Lung (tissue), 12 donors: Measurements from ENCODE around the gene COL18A1. TPM values are rescaled to one million over a fixed set of nuclear protein-coding genes. Genes with fewer than 3 reads are reported as not detected.

Experiments
- ATAC-seq: fragments of 200-7000 bp; cut with Tn5 transposase; one replicate; pipeline ENCODE4 v1.9.1; 2020; ENCODE audit warnings: moderate number of reproducible peaks; ENCODE audit not compliant: insufficient read depth, low FRiP score
- DNase-seq, 3 donors: peaks; one replicate each; pipeline ENCODE4 v3.0.0-alpha.2; 2013 to 2017
- H3K27ac ChIP-seq, 2 donors: one replicate each; pipeline ENCODE4 v1.5.1; 2013; ENCODE audit warnings: mild to moderate bottlenecking in 2 of 2, moderate library complexity in 2 of 2, control low read depth in 1 of 2, inconsistent platforms in 1 of 2, low read depth in 1 of 2, low read length in 1 of 2
- H3K27me3 ChIP-seq, 3 donors: one replicate each; pipeline ENCODE4 v1.5.1; 2013; ENCODE audit warnings: low read length in 2 of 3; ENCODE audit not compliant: control insufficient read depth in 3 of 3, insufficient read depth in 3 of 3
- H3K36me3 ChIP-seq, 4 donors: one replicate each; pipeline ENCODE4 v1.5.1; 2013; ENCODE audit warnings: low read length in 4 of 4, mild to moderate bottlenecking in 1 of 4, moderate library complexity in 1 of 4; ENCODE audit not compliant: control insufficient read depth in 4 of 4, insufficient read depth in 4 of 4
- H3K4me1 ChIP-seq, 5 donors: one replicate each; pipeline ENCODE4 v1.5.1; 2013; ENCODE audit warnings: low read length in 5 of 5, mild to moderate bottlenecking in 2 of 5, moderate library complexity in 1 of 5; ENCODE audit not compliant: control insufficient read depth in 5 of 5, insufficient read depth in 5 of 5
- H3K4me3 ChIP-seq: one replicate; pipeline ENCODE4 v1.5.1; 2013; ENCODE audit warnings: mild to moderate bottlenecking, control low read depth, moderate library complexity
- H3K9ac ChIP-seq, 2 donors: one replicate each; pipeline ENCODE4 v1.5.1; 2013; ENCODE audit warnings: low read length in 2 of 2, control low read depth in 1 of 2; ENCODE audit not compliant: insufficient read depth in 1 of 2
- H3K9me3 ChIP-seq, 4 donors: one replicate each; pipeline ENCODE4 v1.5.1; 2013; ENCODE audit warnings: low read length in 3 of 4, mild to moderate bottlenecking in 1 of 4, moderate library complexity in 1 of 4; ENCODE audit not compliant: control insufficient read depth in 4 of 4, insufficient read depth in 3 of 4
- WGBS, 2 donors: extraction: QIAGEN DNeasy Blood & Tissue Kit; methylation state at CpG; one replicate each; pipeline ENCODE4 v1.1.7; 2013; 5-methylcytosine and 5-hydroxymethylcytosine counted together
- polyA plus RNA-seq, 2 donors: library from polyadenylated mRNA; stranded (reverse); fragments of 200-250 nt; gene quantifications; one replicate each; pipeline ENCODE4 v1.2.1, GENCODE V29; 2013
- total RNA-seq, 2 donors: library from RNA; depleted of rRNA in 1 of 2; stranded (reverse); fragments of >200 nt in 1 of 2; gene quantifications; one replicate each; pipeline ENCODE4 v1.2.1, GENCODE V29; 2014 to 2021
- TF ChIP-seq, protein P1 (sequence below): IDR thresholded peaks from 2 replicates; pipeline ENCODE4 v1.5.1; 2012; ENCODE audit warnings: mild to moderate bottlenecking; ENCODE audit errors: control extremely low read depth, extremely low read depth
- donor health status: control.
- donor health status: control.
- donor health status: Bipolar disorder and iron deficiency.
- donor health status: healthy.
- donor health status: DM: yes; HTN: yes; CAD: no.

Gene COL18A1
- total and polyA plus RNA-seq, 4 donors: 42.7 to 102 (median 45.8) TPM

DNA sequence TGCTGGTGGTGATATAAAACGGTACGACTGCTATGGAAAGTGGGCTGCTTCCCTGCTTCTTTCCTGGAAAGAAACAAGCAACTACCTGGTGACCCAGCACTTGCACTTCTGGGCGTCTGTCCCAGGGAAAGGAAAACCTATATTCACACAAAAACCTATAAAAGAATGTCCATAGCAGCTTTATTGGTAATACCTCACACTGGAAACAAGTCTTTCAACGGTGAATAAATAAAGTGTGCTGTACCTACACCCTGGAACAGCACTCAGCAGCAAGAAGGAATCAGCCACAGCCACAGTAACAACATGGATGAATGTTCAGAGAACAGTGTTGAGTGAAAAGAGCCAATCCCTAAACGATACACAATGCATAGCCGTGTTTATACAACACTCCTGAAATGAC, 117.4 kb downstream of the COL18A1 start:
- TF ChIP-seq, protein P1, sequence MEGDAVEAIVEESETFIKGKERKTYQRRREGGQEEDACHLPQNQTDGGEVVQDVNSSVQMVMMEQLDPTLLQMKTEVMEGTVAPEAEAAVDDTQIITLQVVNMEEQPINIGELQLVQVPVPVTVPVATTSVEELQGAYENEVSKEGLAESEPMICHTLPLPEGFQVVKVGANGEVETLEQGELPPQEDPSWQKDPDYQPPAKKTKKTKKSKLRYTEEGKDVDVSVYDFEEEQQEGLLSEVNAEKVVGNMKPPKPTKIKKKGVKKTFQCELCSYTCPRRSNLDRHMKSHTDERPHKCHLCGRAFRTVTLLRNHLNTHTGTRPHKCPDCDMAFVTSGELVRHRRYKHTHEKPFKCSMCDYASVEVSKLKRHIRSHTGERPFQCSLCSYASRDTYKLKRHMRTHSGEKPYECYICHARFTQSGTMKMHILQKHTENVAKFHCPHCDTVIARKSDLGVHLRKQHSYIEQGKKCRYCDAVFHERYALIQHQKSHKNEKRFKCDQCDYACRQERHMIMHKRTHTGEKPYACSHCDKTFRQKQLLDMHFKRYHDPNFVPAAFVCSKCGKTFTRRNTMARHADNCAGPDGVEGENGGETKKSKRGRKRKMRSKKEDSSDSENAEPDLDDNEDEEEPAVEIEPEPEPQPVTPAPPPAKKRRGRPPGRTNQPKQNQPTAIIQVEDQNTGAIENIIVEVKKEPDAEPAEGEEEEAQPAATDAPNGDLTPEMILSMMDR: no peak
- no peak overlapping the region for H3K9ac ChIP-seq
- peaks cover 0 to 19% (median 6%) of the 10 kb centered on the region in 4 donors for H3K9me3 ChIP-seq
- no peak for ATAC-seq
- WGBS, 2 donors: 91 to 92% methylated on average over 6 of the region's 6 CpGs
- peaks cover 0 to 15% (median 6%) of the 10 kb centered on the region in 5 donors for H3K4me1 ChIP-seq
- no peak for DNase-seq
- no peak overlapping the region for H3K27ac ChIP-seq
- H3K36me3 ChIP-seq: peaks cover 0 to 21% (median 5%) of the 10 kb centered on the region in 4 donors
- no peak overlapping the region for H3K4me3 ChIP-seq
- H3K27me3 ChIP-seq: no peaks in the 10 kb centered on the region

DNA sequence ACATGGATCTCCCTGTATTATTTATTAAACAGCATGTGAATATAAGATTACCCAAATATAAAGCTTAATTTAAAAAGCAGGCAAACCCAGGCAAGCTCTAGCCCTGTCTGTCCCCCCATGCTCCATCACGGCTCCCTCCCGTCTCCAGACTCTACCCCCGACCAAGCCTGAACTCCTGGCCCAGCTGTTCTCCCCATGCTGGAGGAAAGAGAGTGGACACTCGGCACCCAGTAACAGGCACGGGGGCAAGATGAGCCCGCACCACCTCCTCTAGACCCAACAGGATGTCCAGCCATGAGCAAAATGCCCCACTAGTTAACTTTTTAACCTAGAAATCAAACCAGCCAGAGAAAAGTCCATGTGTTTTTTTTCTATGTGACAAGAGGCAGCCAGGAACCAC, 118.0 kb downstream of the COL18A1 start:
- Histone ChIP-seq H3K4me3 (no peak overlapping the region), H3K27ac (no peak overlapping the region), H3K27me3 (no peaks in the 10 kb centered on the region), H3K36me3 (peaks cover 0 to 21% (median 5%) of the 10 kb centered on the region in 4 donors), H3K4me1 (peaks cover 0 to 15% (median 6%) of the 10 kb centered on the region in 5 donors), H3K9me3 (peaks cover 0 to 19% (median 6%) of the 10 kb centered on the region in 4 donors), H3K9ac (no peak overlapping the region)
- ATAC-seq (no peak), DNase-seq (no peak)
- TF ChIP-seq, protein P1: no peak
- WGBS, 2 donors: 83 to 95% methylated on average over 6 of the region's 6 CpGs

DNA sequence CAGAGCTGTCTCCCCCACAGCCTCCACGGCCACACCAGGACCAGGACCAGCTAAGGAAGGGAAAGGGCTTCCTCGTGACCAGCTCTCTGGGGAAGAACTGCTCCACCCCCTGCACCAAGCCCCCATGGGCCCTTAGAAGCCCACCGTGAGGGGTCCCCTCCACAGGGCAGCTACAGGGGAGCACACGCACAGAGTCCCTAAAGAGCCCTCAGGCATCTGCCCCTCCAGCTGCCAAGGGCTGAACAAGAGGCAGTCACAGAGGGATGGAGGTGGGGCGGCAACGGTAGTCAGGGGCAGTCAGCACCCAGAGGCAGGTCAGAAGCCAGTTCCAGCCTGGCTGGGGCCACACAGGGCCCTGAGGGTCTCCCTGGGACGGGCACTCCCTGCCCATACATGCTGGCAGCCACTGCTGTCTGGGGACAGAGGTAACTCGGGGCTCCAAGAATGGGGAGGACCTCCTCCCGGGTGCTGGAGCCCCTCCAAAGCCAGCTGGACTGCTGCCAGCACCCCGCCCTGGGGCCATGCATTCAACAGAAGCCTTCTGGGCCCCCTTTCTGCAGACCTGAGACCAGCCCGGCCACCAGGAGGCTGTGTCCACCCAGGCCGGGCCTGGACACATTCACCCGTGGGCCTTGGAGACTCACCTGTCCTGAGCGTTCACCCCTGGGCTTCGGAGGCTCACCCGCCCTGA, 118.6 kb downstream of the COL18A1 start:
- H3K4me3 ChIP-seq: no peak overlapping the region
- ATAC-seq: no peak
- peaks cover 0 to 15% (median 6%) of the 10 kb centered on the region in 5 donors for H3K4me1 ChIP-seq
- TF ChIP-seq, protein P1: no peak
- no peak overlapping the region for H3K9ac ChIP-seq
- WGBS, 2 donors: 89 to 90% methylated on average over 15 to 16 of the region's 16 CpGs
- H3K27ac ChIP-seq: no peak overlapping the region
- H3K9me3 ChIP-seq: peaks cover 0 to 14% (median 3%) of the 10 kb centered on the region in 4 donors
- peaks cover 0 to 18% (median 5%) of the 10 kb centered on the region in 4 donors for H3K36me3 ChIP-seq
- H3K27me3 ChIP-seq: no peaks in the 10 kb centered on the region
- DNase-seq: no peak
